GM21390 (cell line): Measurements from ENCODE around the gene FPGS.
A peak's percentile ranks its signal among the peaks of the same experiment; 100 is the strongest.
"Not testable (repeated sequence)": the region's sequence is repeated elsewhere in the genome, so short reads cannot be mapped to it uniquely, and the experiment has no call there.

Source experiments
- ATAC-seq: cut with Tn5 transposase; IDR thresholded peaks from one replicate; pipeline ENCODE4 v1.9.1; 2021; ENCODE audit not compliant: unreplicated experiment

Gene FPGS

DNA sequence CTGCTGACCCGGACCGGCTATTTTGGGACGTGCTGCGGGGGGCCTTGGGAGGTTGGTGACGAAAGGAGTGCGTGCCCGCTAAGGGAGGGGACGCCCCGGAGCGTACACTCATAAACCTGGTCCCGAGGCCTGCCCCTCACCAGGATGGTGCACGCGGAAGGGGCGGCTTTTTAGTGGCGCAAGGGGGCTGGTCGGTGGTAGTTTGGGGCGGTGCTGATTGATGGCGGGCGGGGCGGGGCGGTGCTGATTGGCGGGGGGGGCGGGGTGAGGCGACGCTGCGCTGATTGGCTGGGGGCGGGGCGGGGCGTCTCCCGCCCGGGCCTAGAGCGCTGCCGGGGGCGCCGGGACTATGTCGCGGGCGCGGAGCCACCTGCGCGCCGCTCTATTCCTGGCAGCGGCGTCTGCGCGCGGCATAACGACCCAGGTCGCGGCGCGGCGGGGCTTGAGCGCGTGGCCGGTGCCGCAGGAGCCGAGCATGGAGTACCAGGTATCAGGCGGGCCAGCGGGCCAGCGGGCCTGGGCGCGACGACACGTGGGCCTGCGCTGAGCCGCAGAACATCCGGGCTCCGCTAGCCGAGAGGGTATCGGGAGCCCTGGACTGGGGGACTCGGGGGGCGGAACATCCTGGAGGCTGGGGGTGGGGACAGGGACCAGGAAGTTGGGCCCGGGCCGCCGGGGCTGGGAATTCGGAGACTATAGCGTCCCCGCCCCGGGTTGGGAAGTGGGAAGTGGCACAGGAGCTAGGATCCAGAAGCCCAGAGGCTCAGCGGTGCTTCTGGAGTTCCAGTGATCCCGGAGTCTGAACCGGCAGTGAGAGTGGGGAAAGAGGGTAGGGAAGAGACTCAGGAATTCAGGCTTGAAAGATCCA is at the start of gene FPGS:
Gene FPGS, plus strand, starts transcription at position 307 of the 868 bp plus-strand sequence. Its CDS starts 43 bp downstream, at position 350.
- peak; percentile 75 for ATAC-seq

DNA sequence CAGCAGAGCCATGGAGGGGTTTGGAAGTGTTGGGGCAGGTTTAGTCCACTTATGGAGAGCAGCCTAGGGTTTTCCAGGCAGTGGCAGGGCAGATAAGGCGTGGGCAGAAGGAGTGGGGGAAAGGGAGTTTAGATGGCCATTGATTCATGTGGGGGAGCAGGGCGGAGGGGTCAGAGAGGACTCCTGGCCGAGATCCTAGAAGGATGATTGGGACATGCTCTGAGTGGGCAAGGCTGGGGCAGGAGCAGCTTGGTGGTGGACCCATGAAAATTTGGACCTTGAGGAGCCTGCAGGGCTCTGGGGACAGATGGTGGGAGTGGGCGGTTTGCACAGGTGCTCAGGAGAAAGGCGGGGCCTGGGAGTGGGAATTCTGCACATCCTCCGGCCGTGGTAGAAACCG is 49.5 kb upstream of the FPGS start:
- no peak for ATAC-seq

GRCh38 chr9:127753622-127754021 is 49.1 kb upstream of the FPGS start:
- no peak for ATAC-seq

- no peak for ATAC-seq
Observed at GRCh38 chr9:127754099-127755060, 48.3 kb upstream of the FPGS start.

- no peak for ATAC-seq
Observed at GRCh38 chr9:127755061-127756060, 47.3 kb upstream of the FPGS start.

DNA sequence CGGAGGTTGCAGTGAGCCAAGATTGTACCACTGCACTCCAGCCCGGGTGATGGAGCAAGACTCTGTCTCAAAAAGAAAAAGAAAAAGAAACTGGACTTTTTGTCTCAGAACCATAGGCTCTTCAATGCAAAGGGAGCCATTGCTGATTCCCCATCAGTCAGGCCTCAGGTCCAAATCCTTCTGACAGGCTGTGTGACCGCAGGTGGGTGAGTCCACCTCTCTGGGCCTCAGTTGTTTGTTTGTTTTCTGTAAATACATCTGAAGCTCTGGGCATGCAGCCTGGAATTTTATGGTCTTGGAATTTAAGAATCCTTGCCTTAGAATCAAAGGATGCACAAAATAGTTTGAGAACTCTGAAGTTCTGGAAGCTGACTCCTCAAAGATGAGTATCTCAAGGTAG is 46.4 kb upstream of the FPGS start:
- no peak for ATAC-seq

- ATAC-seq: not testable (repeated sequence)
Observed at GRCh38 chr9:127756776-127757175, 45.9 kb upstream of the FPGS start.

DNA sequence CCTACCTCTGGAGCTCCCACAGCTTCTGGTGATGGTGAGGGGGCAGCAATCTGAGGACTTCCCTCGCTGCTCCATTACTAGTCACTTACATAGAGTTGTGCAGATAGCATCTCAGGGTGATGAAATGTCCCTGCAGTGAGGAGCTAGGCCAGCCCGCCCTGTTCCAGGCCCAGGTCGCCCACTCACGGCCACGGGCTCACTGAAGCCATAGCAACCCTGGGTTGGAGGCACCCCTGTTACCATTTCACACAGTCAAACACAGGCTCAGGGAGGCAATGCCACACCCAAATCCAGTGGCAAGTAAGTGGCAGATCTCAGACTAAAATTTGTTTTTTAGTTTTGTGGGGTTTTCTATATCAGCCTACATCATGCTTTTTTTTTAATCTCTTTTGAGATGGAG is 43.8 kb upstream of the FPGS start:
- no peak for ATAC-seq

- ATAC-seq: no peak
Observed at GRCh38 chr9:127761061-127761460, 41.6 kb upstream of the FPGS start.

DNA sequence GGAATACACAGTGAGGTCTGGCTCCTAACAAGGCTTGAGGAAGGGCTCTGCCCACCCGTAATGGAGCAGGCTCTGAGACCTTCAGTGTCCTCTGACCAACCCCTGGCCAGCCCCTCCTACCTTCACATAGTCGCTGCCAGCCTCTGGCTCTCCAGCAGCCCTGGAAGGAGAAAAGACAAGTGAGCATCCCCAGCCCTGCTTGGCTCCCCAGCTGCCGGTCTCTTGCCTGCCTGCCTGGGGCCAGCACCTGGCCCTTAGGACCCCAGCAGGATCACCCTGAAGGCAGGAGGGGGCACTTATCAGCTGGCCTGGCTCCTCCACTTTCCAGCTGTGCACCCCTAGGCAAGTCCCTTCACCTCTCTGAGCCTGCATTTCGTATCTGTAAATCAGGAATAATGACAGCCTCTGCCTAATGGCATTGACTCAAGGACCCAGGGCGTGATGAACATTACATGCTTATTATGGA is 41.2 kb upstream of the FPGS start:
- ATAC-seq: no peak

DNA sequence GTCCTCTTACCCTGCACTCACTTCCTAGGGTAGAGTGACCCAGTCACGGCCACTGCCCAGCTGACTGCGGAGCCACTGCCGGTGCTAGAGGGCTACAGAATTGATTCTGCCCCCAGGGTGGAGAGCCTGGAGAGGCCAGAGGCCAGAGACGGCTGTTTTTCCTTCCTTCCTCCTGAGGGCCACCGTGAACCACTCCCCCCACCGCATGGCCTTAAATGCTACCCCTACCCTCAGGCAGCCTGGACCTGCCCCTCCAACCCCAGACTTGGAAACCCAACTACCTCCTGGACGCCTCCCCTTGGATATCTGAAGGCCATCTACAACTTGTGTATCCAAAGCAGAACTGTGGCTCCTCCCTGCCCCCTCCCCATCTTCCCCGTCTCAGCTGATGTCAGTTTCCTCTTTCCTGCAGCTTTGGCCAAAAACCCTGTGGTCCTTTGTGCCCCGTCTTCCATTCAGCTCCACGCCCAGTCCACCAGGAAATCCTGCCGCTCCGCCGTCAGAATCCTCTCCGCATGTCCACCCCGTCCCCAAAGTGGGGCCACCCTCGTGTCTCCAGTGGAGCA is 40.5 kb upstream of the FPGS start:
- no peak for ATAC-seq

- ATAC-seq: no peak
Observed at GRCh38 chr9:127763918-127764384, 38.7 kb upstream of the FPGS start.

DNA sequence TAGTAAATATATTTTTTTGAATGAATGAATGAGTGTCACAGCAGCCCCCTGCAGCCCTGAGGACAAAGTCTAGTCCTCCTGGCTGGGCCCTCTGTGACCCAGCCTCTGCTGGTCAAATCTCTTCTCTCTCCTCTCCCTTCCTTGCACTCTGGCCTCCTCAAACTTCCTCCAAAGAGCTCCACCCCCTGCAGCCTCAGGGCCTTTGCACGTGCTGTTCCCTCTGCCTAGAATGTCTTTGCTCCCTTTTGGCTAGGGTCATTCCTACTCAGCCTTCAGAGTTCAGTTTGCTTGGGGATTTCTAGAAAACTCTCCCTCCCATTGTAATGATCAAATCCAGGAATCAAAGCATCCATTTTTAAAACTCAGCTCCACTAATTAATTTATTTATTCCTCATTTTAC is 37.3 kb upstream of the FPGS start:
- no peak for ATAC-seq

DNA sequence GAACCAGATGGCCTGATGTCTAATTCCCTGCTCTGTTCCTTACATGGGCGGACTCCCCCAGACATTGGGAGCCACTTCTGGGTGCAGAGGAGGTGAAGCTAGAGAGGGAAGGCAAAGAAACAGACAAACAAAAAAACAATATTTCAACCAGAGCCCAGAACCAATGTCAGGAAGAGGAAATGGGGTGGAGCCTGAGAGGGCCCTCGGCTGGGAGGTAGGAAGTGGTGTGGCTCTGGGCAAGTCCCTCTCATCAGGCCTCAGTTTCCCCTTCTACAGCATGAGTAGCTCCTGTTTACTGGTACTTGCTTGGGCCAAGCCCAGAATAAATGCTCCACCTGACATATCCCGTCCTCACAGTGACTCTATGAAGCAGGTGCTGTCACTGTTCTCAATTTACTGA is 35.3 kb upstream of the FPGS start:
- ATAC-seq: no peak

GRCh38 chr9:127767909-127768331 is 34.8 kb upstream of the FPGS start:
- ATAC-seq: no peak

DNA sequence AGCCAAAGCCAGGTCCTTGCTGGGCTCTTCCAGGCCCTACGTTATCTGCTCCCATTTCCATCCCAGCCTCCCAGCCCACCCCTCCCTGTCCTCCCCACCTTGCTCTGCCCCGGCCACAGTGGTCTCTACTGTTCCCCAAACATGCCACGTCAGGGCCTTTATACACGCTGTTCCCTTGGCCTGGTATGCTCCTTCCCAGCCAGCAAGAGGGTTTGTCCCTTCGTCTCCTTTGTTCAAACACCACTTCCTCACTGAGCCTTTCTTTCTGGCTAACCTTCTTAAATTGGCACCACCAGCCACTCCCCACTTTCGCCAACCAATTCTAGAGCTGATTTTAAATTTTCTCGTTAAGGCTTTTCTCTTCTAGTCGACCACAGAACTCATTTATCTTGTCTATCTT is 34.0 kb upstream of the FPGS start:
- no peak for ATAC-seq

DNA sequence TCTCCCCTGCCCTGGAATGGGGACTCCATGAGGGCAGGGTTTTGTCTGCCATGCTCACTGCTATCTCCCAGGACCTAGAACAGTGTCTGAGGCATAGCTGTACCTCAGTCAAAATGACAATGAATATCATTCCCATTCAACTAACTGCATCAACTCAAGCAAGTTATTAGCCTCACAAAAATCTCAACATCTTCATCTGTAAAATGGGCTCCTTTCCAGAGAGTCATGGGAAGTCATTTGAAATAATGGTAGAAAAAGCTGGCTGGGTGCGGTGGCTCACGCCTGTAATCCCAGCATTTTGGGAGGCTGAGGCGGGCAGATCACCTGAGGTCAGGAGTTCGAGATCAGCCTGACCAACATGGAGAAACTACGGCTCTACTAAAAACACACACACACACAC is 33.6 kb upstream of the FPGS start:
- no peak for ATAC-seq

GRCh38 chr9:127769929-127770582 is 32.6 kb upstream of the FPGS start:
- ATAC-seq: no peak

- no peak for ATAC-seq
Observed at GRCh38 chr9:127770583-127770904, 32.1 kb upstream of the FPGS start.
